GM12874 (cell line): ENCODE measurements around the gene NCKAP5L.

Source experiments
- CTCF ChIP-seq: IDR thresholded peaks from 2 replicates; pipeline ENCODE4 v1.5.1; 2011; ENCODE audit warnings: low read depth, mild to moderate bottlenecking, control low read depth, low read length, moderate library complexity; ENCODE audit not compliant: insufficient read depth

Gene NCKAP5L

DNA sequence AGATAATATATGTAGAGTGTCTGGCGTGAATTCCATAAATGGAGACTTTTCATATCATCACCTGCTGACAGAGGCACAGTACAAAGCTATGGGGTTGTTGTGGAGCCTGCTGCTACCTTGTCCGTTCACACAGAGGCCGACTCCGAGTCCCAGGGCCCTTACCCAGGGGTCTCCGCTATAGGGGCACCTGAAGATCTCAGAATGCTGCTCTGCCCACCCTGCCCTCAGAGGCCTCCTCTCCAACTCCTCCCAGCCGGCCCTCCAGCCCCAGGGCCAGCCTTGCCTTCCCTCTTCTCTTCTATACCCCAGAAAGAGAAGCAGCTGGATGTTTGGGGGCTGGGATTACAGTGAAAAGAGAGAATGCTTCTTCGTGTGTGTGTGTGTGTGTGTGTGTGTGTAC, 21.3 kb downstream of the NCKAP5L start:
- TF ChIP-seq CTCF = no peak

DNA sequence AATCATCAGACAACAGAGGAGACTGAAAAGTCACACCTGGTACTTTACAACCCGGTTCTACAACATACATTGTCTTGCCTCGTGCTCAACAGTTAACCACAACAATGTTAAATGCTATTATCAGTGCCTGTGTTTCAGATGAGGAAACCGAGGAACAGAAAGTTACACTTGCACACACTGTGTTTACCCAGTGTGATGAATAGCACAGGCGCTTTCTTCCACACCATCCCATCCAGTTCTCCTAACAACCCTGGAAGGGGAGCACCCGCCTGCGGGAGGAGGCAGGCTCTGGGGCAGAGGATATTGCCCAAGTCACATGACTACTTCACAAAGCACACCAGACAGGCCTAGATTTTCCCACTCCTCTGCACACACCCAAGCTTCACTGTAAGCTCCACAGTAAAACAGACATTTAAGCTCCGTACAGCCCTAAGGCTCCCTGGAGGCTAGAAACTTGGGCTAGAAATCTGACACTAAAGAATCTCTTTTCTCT, 21.8 kb downstream of the NCKAP5L start:
- TF ChIP-seq CTCF = no peak

- no peak for TF ChIP-seq CTCF
Observed at GRCh38 chr12:49805409-49805808, 22.8 kb downstream of the NCKAP5L start.

DNA sequence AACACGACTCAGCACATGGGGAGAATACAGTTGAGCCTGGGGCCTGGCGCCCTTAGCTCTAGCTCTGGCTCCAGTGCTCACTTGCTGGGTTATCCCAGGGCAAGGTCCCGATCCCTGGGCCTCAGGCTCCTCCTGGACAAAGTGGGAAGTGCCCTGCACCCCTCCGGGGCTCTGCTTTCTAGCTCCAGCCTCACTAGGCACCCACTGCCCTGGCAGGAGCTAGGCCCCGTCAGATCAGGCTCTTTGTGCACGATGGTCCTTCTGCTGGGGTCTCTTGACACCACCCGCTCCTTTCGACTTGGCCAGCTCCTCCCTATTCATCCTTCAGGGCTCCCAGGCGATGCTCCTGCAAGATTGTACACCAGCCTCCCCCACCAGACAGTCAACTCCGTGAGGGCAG, 23.4 kb downstream of the NCKAP5L start:
- no peak for TF ChIP-seq CTCF

- no peak for TF ChIP-seq CTCF
Observed at GRCh38 chr12:49803693-49804450, 24.3 kb downstream of the NCKAP5L start.

DNA sequence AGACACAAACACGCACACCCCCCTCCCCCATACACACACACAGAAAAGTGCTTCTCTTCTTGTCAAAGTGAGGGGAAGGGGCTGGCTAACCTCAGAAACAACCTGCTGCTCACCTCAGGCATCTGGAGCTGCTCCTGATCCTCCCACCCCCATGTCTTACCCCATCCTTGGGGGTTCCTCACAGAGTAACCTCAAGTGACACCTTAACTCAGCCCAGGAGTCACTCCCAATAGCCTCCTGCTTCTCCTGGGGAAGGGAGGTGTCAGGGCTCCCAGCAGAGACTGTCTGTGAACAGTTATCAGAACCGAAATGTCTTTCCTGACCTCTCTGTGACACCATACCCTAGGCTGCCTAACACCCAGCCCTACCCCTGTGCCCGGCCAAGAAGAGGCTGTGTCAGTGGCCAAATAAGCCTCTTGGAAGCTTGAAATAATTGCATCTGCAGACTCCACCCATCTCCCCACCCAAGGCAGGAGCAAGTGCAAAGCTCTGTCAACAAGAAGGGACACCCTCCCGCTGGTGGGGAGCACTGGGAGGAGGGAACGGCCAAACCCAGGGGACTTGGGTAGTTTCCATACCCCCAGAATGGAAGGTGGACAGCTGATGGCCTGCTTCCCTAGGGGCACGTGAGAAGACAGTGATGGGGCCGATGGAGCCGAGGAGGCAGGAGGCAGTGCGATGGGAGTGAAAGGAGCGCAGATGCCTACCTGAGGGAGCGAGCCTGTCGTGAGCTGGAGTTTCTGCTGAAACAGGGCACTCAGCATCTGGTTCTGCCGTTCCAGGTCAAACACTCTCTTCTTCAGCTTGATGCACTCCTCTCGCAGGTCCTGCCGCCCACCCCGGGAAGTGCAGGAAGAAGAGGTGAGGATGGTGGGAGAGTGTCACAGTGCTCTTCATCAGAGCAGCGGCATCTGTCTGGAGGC, 26.8 kb downstream of the NCKAP5L start:
- no peak for TF ChIP-seq CTCF

- TF ChIP-seq CTCF = no peak
Observed at GRCh38 chr12:49800421-49801140, 27.6 kb downstream of the NCKAP5L start.
